ENCODE data around the gene PCMT1. TPM values are rescaled to one million over a fixed set of nuclear protein-coding genes. Genes with fewer than 3 reads are reported as not detected.

PCMT1 gene
- total and polyA plus RNA-seq, 9 of the 15 experiments (the other 6 are each of a cell fraction or from before 2014, with no cell fraction given), result 217 to 541 (median 327) TPM

GRCh38 chr6:149717588-149718458 is 31.7 kb upstream of the PCMT1 start, which contains the start of gene LATS1 (continued):
- TF ChIP-seq ZBTB9 (CRISPR knock-in tag; IDR thresholded peaks at IDR 0.05) (peak; percentile 91), NCOR1 (IDR thresholded peaks at IDR 0.05) (no peak), PREB (CRISPR knock-in tag; IDR thresholded peaks at IDR 0.05) (no peak), CGGBP1 (CRISPR knock-in tag; IDR thresholded peaks at IDR 0.05) (peak; percentile 70; the same call in 1 of the 2 replicates), ZNF263 (CRISPR knock-in tag; IDR thresholded peaks at IDR 0.05; ENCODE audit: borderline replicate concordance) (peak; percentile 11; the same call in 1 of the 2 replicates), CBX8 (IDR thresholded peaks at IDR 0.05; ENCODE audit: borderline replicate concordance, extremely low read depth, low read depth, low read length, poor library complexity, severe bottlenecking) (no peak), SMAD2 (IDR thresholded peaks at IDR 0.05; ENCODE audit: low read depth, low read length) (no peak), PBX2 (CRISPR knock-in tag; IDR thresholded peaks at IDR 0.05; ENCODE audit: low read depth) (no peak), PBX2 (tag; conservative IDR thresholded peaks at IDR 0.05; ENCODE audit: low read depth) (no peak), RFX7 (CRISPR knock-in tag; IDR thresholded peaks at IDR 0.05) (no peak), ILF3 (IDR thresholded peaks at IDR 0.05; ENCODE audit: borderline replicate concordance) (peak; percentile 67; the same call in 1 of the 2 replicates), ZBTB1 (CRISPR knock-in tag; IDR thresholded peaks at IDR 0.05; ENCODE audit: borderline replicate concordance, low read depth) (peak; percentile 73; the same call in 1 of the 2 replicates), RBM14 (IDR thresholded peaks at IDR 0.05; ENCODE audit: borderline replicate concordance, insufficient read depth, low read depth, low read length) (0 out of 2 replicates have a peak, but pooled peaks have one; percentile 87), RBM34 (IDR thresholded peaks at IDR 0.05; ENCODE audit: borderline replicate concordance, insufficient read depth, low read length) (peak; percentile 90; the same call in 1 of the 2 replicates), ARID1B (IDR thresholded peaks at IDR 0.05) (peak; percentile 58), TCF7 (IDR thresholded peaks at IDR 0.05; ENCODE audit: borderline replicate concordance) (no peak), SNRNP70 (optimal IDR thresholded peaks at IDR 0.05; ENCODE audit: low read depth, low read length) (no peak), MBD2 (IDR thresholded peaks at IDR 0.05; ENCODE audit: borderline replicate concordance, low read depth) (peak; percentile 54), LARP7 (IDR thresholded peaks at IDR 0.05) (no peak), U2AF1 (optimal IDR thresholded peaks at IDR 0.05; ENCODE audit: low read depth, low read length) (peak; percentile 79), ZFP30 (CRISPR knock-in tag; IDR thresholded peaks at IDR 0.05; ENCODE audit: borderline replicate concordance) (no peak), MCM3 (IDR thresholded peaks at IDR 0.05) (no peak), SREBF2 (CRISPR knock-in tag; IDR thresholded peaks at IDR 0.05) (no peak)
